Esophagus (tissue), 2 donors: Measurements from ENCODE around the gene TFEB. TPM values are rescaled to one million over a fixed set of nuclear protein-coding genes. Genes with fewer than 3 reads are reported as not detected.
A peak's percentile ranks its signal among the peaks of the same experiment; 100 is the strongest.

Experiments used
- H3K27ac ChIP-seq, 2 donors: one replicate each; pipeline ENCODE4 v1.5.1; 2013; ENCODE audit warnings: low read depth in 2 of 2, mild to moderate bottlenecking in 2 of 2, inconsistent platforms in 1 of 2, low read length in 1 of 2, moderate library complexity in 1 of 2
- H3K27me3 ChIP-seq, 2 donors: one replicate each; pipeline ENCODE4 v1.6.1; 2013; ENCODE audit warnings: low read length in 2 of 2, control low read depth in 1 of 2, mild to moderate bottlenecking in 1 of 2; ENCODE audit not compliant: insufficient read depth in 2 of 2, control insufficient read depth in 1 of 2
- H3K36me3 ChIP-seq, 2 donors: one replicate each; pipeline ENCODE4 v1.6.1; 2013; ENCODE audit warnings: low read length in 1 of 2; ENCODE audit not compliant: control insufficient read depth in 2 of 2, insufficient read depth in 2 of 2
- H3K4me1 ChIP-seq, 2 donors: one replicate each; pipeline ENCODE4 v1.6.1; 2013; ENCODE audit warnings: low read length in 1 of 2; ENCODE audit not compliant: control insufficient read depth in 2 of 2, insufficient read depth in 2 of 2
- H3K4me3 ChIP-seq, 2 donors: one replicate each; pipeline ENCODE4 v1.5.1; 2013; ENCODE audit warnings: low read length in 2 of 2, mild to moderate bottlenecking in 2 of 2, low read depth in 1 of 2, moderate library complexity in 1 of 2
- H3K9me3 ChIP-seq, 2 donors: one replicate each; pipeline ENCODE4 v1.6.1; 2013; ENCODE audit warnings: mild to moderate bottlenecking in 2 of 2, low read depth in 1 of 2, low read length in 1 of 2, moderate library complexity in 1 of 2; ENCODE audit not compliant: control insufficient read depth in 2 of 2, insufficient read depth in 1 of 2
- WGBS, 2 donors: extraction: QIAGEN DNeasy Blood & Tissue Kit; methylation state at CpG; one replicate each; pipeline ENCODE4 v1.1.7; 2013; 5-methylcytosine and 5-hydroxymethylcytosine counted together
- polyA plus RNA-seq, 2 donors: library from polyadenylated mRNA; stranded (reverse); fragments of 200-250 nt; gene quantifications; one replicate each; pipeline ENCODE4 v1.2.3, GENCODE V29; 2013
- donor health status: healthy with polysubstance abuse.
- donor health status: Bipolar disorder and iron deficiency.

TFEB gene
- polyA plus RNA-seq, 2 donors: 8.9 to 15.0 TPM

DNA sequence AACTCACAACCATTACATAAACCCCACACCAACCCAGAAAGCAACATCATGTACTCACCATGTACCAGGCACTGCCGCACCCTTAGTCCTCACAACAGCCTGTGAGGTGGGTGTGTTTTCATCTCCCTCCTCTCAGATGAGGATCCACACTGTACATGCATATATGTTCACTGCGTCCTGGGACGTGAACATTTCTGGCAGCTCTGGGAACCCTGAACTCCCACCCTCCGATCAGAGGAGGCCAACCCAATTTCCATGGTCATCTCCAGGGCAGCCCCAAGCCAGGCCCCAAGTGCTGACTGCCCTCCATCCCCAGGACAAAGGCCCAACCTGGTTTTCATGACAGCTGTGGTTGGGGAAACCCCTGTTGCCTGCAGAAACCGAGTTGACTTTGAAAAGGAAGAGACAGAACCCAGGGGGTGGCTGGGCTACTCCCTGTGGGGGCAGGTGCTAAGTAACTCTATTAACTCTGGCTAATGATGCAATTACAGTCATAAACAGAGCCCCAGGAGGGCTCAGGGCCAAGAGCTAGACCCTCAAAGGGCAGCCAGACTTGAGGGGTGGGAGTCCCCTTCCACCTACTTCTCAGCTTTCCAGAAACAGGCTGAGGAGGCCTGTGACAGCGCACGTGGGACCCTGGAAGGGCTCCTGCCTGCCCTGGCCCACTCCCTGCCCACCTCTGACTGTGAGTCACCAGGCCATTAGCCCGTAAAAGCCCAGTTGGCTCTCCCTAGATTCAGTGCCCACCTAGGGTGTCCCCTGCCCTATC, 2.6 kb downstream of the TFEB start:
- WGBS, 2 donors: 59% methylated on average over 8 of the region's 8 CpGs
- Histone ChIP-seq H3K27me3 (no peaks in the 10 kb centered on the region), H3K4me1 (peaks cover 13 to 26% of the 10 kb centered on the region in 2 donors), H3K4me3 (peak overlapping the region in 1 of 2 donors; percentile 90), H3K36me3 (peaks cover 0 to 5% of the 10 kb centered on the region in 2 donors), H3K27ac (peak overlapping the region; percentile 95 to 96), H3K9me3 (no peaks in the 10 kb centered on the region)

- Histone ChIP-seq H3K27ac (no peak overlapping the region), H3K4me1 (peaks cover 13 to 26% of the 10 kb centered on the region in 2 donors), H3K36me3 (peaks cover 0 to 5% of the 10 kb centered on the region in 2 donors), H3K9me3 (no peaks in the 10 kb centered on the region), H3K27me3 (no peaks in the 10 kb centered on the region), H3K4me3 (no peak overlapping the region)
Observed at GRCh38 chr6:41732149-41732548, 3.3 kb downstream of the TFEB start.

DNA sequence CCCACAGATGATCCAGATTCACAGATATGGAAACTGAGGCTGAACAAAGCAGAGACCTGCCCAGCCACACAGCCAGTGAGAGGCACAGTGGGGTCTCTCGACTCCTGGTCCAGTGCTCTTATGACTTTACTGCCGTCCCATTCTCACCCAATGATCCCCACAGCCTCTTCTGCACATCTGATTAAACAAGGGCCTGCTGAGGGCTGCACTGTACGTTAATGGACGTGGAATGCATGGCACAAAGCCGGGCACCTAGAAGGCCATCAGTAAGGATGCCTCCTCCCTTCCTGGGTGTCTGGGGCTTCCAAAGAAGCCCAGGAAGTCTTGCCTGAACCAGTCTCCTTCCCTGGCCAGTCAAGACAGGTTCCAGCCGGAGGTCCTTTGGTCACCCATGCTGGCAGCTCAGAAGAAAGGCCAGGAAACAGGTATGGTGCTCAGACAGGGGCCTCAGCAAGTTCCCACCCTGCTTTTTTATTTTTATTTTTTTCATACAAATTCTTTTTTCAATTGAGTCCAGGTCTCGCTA, 3.8 kb downstream of the TFEB start:
- H3K4me3 ChIP-seq: no peak overlapping the region
- H3K27me3 ChIP-seq: no peaks in the 10 kb centered on the region
- H3K4me1 ChIP-seq: peaks cover 13 to 26% of the 10 kb centered on the region in 2 donors
- no peak overlapping the region for H3K27ac ChIP-seq
- 63 to 81% methylated on average over 7 of the region's 7 CpGs for WGBS, 2 donors
- H3K36me3 ChIP-seq: peaks cover 0 to 5% of the 10 kb centered on the region in 2 donors
- no peaks in the 10 kb centered on the region for H3K9me3 ChIP-seq

DNA sequence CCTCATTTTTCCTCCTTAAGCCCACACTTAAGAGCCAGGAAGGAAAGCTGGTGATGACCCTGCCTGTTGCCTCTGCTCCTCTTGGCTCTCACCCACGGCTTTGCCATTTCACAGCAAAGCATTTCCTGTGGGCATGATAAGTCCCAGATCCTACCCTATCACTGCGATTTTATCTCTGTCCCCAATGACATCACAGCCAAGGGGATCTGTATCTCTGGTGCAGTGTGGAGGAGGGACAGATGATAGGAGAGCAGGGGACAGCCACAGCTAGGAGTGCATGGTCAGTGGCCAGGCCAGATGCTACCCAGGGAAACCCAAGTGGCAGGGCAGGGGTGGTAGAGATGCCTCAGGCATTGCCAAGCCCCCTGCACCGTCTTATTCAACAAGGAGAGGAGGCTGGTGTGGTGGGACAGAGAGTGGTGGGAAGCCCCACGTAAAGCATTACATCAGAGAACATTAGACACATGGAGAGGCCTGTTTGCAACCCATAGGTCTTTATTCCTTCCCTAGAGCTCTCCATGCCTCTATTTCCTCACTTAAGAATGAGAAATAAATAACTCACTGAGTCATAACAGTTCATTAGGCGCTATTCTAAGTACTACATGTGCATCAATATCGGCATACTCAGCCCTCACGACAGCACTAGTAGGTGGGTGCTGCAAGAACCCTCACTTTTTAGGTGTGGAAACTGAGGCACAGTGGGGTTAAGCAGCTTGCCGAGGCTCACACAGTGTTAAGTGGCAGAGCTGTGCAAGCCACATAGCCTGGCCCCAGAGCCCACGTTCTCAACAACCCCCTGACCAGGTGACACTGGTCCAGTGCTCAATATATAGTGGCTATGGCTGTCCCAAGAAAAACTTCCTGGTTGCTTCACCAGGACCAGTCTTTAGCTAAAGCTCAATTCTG, 4.6 kb downstream of the TFEB start:
- H3K27ac ChIP-seq: no peak overlapping the region
- H3K9me3 ChIP-seq: no peaks in the 10 kb centered on the region
- no peaks in the 10 kb centered on the region for H3K27me3 ChIP-seq
- 70 to 71% methylated on average over 9 of the region's 9 CpGs for WGBS, 2 donors
- no peak overlapping the region for H3K4me3 ChIP-seq
- H3K4me1 ChIP-seq: peaks cover 13 to 24% of the 10 kb centered on the region in 2 donors
- peaks cover 0 to 5% of the 10 kb centered on the region in 2 donors for H3K36me3 ChIP-seq

DNA sequence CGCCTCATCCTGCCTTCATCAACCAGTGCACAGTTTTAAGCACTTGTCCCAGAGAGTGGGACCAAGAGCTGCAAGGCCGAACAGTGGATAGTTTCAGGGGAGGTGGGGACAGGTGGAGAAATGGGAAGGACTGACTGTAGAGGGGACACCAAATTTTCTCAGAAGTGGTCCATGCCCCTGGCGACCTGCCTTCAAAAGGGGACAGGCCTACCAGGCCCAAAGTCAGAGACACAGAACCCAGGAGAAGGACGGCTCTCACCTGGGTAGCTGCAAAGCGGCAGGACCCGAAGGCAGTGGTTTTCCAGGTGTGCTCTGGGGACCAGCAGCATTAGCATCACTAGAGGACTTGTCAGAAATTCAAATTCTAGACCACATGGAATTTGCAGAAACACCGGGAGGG, 5.8 kb downstream of the TFEB start:
- H3K36me3 ChIP-seq: peaks cover 0 to 5% of the 10 kb centered on the region in 2 donors
- H3K27me3 ChIP-seq: no peaks in the 10 kb centered on the region
- no peak overlapping the region for H3K4me3 ChIP-seq
- no peaks in the 10 kb centered on the region for H3K9me3 ChIP-seq
- H3K27ac ChIP-seq: no peak overlapping the region
- peaks cover 13 to 25% of the 10 kb centered on the region in 2 donors for H3K4me1 ChIP-seq
- WGBS, 2 donors: 90 to 91% methylated on average over 7 of the region's 7 CpGs

DNA sequence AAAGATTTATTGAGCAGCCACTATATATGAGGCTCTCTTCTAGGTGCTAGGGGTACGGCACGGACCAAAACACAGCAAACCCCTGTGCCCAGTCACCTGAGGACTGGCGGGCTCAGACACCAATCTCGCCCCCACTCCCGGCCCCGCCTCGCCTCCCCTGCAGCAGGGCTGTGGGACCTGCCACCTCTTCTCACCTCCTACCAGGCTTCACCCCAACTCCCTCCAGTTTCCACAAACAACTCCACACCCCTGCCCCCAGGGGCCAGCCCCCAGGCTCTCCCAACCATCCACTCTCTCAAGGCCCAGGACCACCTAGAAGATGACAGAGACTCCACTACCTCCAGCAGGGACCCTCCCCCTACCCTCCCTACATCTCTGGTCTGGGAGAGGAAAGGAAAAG, 6.5 kb downstream of the TFEB start:
- peaks cover 0 to 5% of the 10 kb centered on the region in 2 donors for H3K36me3 ChIP-seq
- 82 to 83% methylated on average over 7 of the region's 7 CpGs for WGBS, 2 donors

GRCh38 chr6:41728073-41728936, 7.1 kb downstream of the TFEB start:
- Histone ChIP-seq H3K36me3 (peaks cover 0 to 5% of the 10 kb centered on the region in 2 donors), H3K27me3 (no peaks in the 10 kb centered on the region), H3K4me1 (peaks cover 16 to 30% of the 10 kb centered on the region in 2 donors), H3K9me3 (no peaks in the 10 kb centered on the region), H3K27ac (no peak overlapping the region), H3K4me3 (no peak overlapping the region)
- 57 to 68% methylated on average over 18 to 19 of the region's 19 CpGs for WGBS, 2 donors

More for the DNA sequence above, 6.5 kb downstream of the TFEB start:
- Histone ChIP-seq H3K27me3 (no peaks in the 10 kb centered on the region), H3K4me1 (peaks cover 13 to 29% of the 10 kb centered on the region in 2 donors), H3K27ac (no peak overlapping the region), H3K4me3 (no peak overlapping the region), H3K9me3 (no peaks in the 10 kb centered on the region)

- H3K4me1 ChIP-seq: peaks cover 11 to 28% of the 10 kb centered on the region in 2 donors
- H3K27ac ChIP-seq: no peak overlapping the region
- H3K4me3 ChIP-seq: no peak overlapping the region
- 83 to 93% methylated on average over 3 of the region's 3 CpGs for WGBS, 2 donors
- no peaks in the 10 kb centered on the region for H3K27me3 ChIP-seq
- peaks cover 0 to 5% of the 10 kb centered on the region in 2 donors for H3K36me3 ChIP-seq
- H3K9me3 ChIP-seq: no peaks in the 10 kb centered on the region
Observed at GRCh38 chr6:41727705-41728072, 7.7 kb downstream of the TFEB start.

GRCh38 chr6:41726876-41727275, 8.5 kb downstream of the TFEB start:
- Histone ChIP-seq H3K36me3 (peaks cover 0 to 3% of the 10 kb centered on the region in 2 donors), H3K27me3 (no peaks in the 10 kb centered on the region), H3K4me3 (no peak overlapping the region), H3K9me3 (no peaks in the 10 kb centered on the region), H3K4me1 (peaks cover 9 to 26% of the 10 kb centered on the region in 2 donors), H3K27ac (no peak overlapping the region)
- 74 to 82% methylated on average over 7 of the region's 7 CpGs for WGBS, 2 donors
